ENCODE data around the gene MLXIPL.

- TF ChIP-seq POLR2A (IDR thresholded peaks at IDR 0.05) (no peak), CTCF (IDR thresholded peaks at IDR 0.05) (no peak)
Measured at GRCh38 chr7:73599916-73600315, 24.4 kb downstream of the MLXIPL start.
